Measurements from ENCODE around the gene DRD4. TPM values are rescaled to one million over a fixed set of nuclear protein-coding genes. Genes with fewer than 3 reads are reported as not detected.

Gene DRD4
- polyA plus RNA-seq, 1 donor (not counting 4 experiments of a cell fraction or from before 2014, with no cell fraction given) = not detected

DNA sequence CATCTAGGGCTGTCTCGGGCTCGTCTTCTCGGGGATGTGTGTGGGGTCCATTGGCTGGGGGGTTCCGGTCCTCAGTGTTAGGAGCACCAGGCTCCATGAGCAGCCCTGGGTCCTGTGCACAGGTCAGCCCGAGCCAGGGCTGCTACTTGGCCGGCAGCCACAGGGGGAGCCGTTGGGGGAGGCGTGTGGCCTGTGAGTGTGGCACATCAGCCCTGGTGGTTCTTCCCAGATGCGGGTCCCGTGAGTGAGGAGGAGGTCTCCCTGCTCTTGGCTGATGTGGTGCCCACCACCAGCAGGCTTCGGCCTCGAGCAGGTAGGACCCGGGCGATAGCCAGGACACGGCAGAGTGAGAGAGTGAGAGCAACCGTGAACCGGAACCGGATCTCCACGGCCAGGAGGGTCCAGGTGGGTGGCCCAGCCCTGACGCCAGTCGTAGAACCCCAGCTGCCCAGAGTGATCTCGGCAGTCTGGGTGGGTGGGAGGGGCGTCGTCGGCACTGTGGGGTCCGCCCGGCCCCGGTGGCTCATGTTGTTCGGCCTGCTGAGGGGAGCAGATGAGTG is 39.8 kb upstream of the DRD4 start:
- H3K4me3 ChIP-seq (ENCODE audit: control insufficient read depth in 2 of 3, extremely low read depth in 1 of 3, insufficient read depth in 2 of 3, low read depth in 1 of 3, low read length in 3 of 3) = no peak overlapping the region
- TF ChIP-seq EZH2 (IDR thresholded peaks at IDR 0.05; ENCODE audit: low read length) = no peak
- peak in 2 of 3 experiments; percentile 15 to 16 for TF ChIP-seq CTCF (optimal IDR thresholded peaks at IDR 0.05 in 1 of 3, IDR thresholded peaks at IDR 0.05 in 1 of 3, conservative IDR thresholded peaks at IDR 0.05 in 1 of 3; ENCODE audit: extremely low read depth in 1 of 3, insufficient read depth in 2 of 3, low read length in 3 of 3)
- H3K4me1 ChIP-seq (ENCODE audit: control insufficient read depth, extremely low read depth, insufficient read depth, low read length) = no peaks in the 10 kb centered on the region
- peaks cover 48 to 53% of the 10 kb centered on the region in 2 experiments for H3K36me3 ChIP-seq (ENCODE audit: control insufficient read depth in 2 of 2, extremely low read depth in 1 of 2, insufficient read depth in 2 of 2, low read length in 2 of 2)
- H3K27me3 ChIP-seq (ENCODE audit: control insufficient read depth, extremely low read depth, insufficient read depth, low read length) = no peaks in the 10 kb centered on the region
- no peak overlapping the region for H2AFZ ChIP-seq (ENCODE audit: control insufficient read depth, low read length)
- H3K9me1 ChIP-seq (ENCODE audit: control insufficient read depth, extremely low read depth, insufficient read depth, low read length) = no peaks in the 10 kb centered on the region
- FAIRE-seq (no peak), DNase-seq (ENCODE audit: low read depth, low spot score) (no peak)
- no peaks in the 10 kb centered on the region for H3K9me3 ChIP-seq (ENCODE audit: control insufficient read depth, low read depth, low read length)
- H4K20me1 ChIP-seq (ENCODE audit: control insufficient read depth, extremely low read depth, insufficient read depth, low read length) = no peaks in the 10 kb centered on the region
- no peak overlapping the region for H3K27ac ChIP-seq (ENCODE audit: control insufficient read depth, insufficient read depth, low read length)
- dilution Hi-C loops (cut with MboI; ENCODE audit: extremely low pct_ligation_motif_present, low sequenced_read_pairs) = no loop called here
- H3K9ac ChIP-seq (ENCODE audit: control insufficient read depth, extremely low read depth, insufficient read depth, low read length) = no peak overlapping the region
- H3K79me2 ChIP-seq (ENCODE audit: control insufficient read depth, insufficient read depth, low read length) = peaks cover 43% of the 10 kb centered on the region
- H3K4me2 ChIP-seq (ENCODE audit: control insufficient read depth, extremely low read depth, insufficient read depth, low read depth, low read length) = no peak overlapping the region

DNA sequence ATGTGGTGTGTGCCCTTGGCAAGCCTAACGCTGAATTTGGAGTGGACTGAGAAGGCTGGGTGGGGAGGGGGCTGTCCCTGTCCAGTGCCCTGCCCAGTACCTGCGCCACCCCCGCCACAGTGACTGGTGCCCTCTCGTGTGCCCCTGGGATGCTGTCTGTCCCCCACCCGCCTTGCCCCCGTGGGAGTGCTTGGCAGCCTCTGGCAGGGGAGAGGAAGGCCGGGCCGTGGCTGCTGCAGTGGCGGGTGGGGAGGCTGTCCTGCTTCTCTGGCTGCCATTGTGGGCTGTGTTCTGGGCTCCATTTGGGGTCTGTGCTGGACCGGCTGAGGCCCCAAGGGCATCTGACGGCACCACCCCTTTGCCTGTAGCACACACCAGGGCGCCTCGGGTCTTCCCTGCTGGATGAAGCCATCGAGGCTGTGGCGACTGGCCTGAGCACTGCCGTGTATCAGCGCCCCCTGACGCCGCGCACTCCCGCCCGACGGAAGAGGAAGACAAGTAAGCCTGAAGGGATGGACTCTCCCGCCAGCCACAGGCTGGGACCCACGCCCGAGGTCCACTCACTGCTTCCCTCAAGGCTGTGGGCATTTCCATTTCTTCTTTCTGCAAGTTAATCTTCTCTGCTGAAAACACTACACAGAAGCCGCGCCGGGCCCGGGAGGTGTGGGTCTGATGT is 38.9 kb upstream of the DRD4 start:
- H3K36me3 ChIP-seq (ENCODE audit: control insufficient read depth in 2 of 2, extremely low read depth in 1 of 2, insufficient read depth in 2 of 2, low read length in 2 of 2) = peaks cover 44 to 53% of the 10 kb centered on the region in 2 experiments
- H3K4me1 ChIP-seq (ENCODE audit: control insufficient read depth, extremely low read depth, insufficient read depth, low read length) = no peaks in the 10 kb centered on the region
- TF ChIP-seq EZH2 (IDR thresholded peaks at IDR 0.05; ENCODE audit: low read length) (no peak), CTCF (optimal IDR thresholded peaks at IDR 0.05 in 1 of 3, IDR thresholded peaks at IDR 0.05 in 1 of 3, conservative IDR thresholded peaks at IDR 0.05 in 1 of 3; ENCODE audit: extremely low read depth in 1 of 3, insufficient read depth in 2 of 3, low read length in 3 of 3) (no peak)
- H2AFZ ChIP-seq (ENCODE audit: control insufficient read depth, low read length) = no peak overlapping the region
- H3K9me3 ChIP-seq (ENCODE audit: control insufficient read depth, low read depth, low read length) = no peaks in the 10 kb centered on the region
- no peak overlapping the region for H3K4me2 ChIP-seq (ENCODE audit: control insufficient read depth, extremely low read depth, insufficient read depth, low read depth, low read length)
- H3K79me2 ChIP-seq (ENCODE audit: control insufficient read depth, insufficient read depth, low read length) = peaks cover 36% of the 10 kb centered on the region
- DNase-seq (ENCODE audit: low read depth, low spot score) (no peak), FAIRE-seq (no peak)
- dilution Hi-C loops (cut with MboI; ENCODE audit: extremely low pct_ligation_motif_present, low sequenced_read_pairs) = no loop called here
- no peaks in the 10 kb centered on the region for H4K20me1 ChIP-seq (ENCODE audit: control insufficient read depth, extremely low read depth, insufficient read depth, low read length)
- H3K27me3 ChIP-seq (ENCODE audit: control insufficient read depth, extremely low read depth, insufficient read depth, low read length) = no peaks in the 10 kb centered on the region
- H3K4me3 ChIP-seq (ENCODE audit: control insufficient read depth in 2 of 3, extremely low read depth in 1 of 3, insufficient read depth in 2 of 3, low read depth in 1 of 3, low read length in 3 of 3) = no peak overlapping the region
- H3K9me1 ChIP-seq (ENCODE audit: control insufficient read depth, extremely low read depth, insufficient read depth, low read length) = no peaks in the 10 kb centered on the region
- H3K9ac ChIP-seq (ENCODE audit: control insufficient read depth, extremely low read depth, insufficient read depth, low read length) = no peak overlapping the region
- H3K27ac ChIP-seq (ENCODE audit: control insufficient read depth, insufficient read depth, low read length) = no peak overlapping the region
